DMS153 treated with DMSO at 0.1 percent for 48 hours (cell line): ENCODE measurements around the gene LRRC7.
"Not testable (repeated sequence)": the region's sequence is repeated elsewhere in the genome, so short reads cannot be mapped to it uniquely, and the experiment has no call there.

ENCODE experiments used
- DNase-seq: peaks from one replicate; lab custom pipeline; 2025; ENCODE audit not compliant: unreplicated experiment; lab: John Stamatoyannopoulos, UW

LRRC7 gene

GRCh38 chr1:69946935-69947334 lies 379.2 kb downstream of the LRRC7 start:
- DNase-seq = no peak

- DNase-seq = no peak
Observed at GRCh38 chr1:69947837-69948236, 380.1 kb downstream of the LRRC7 start.

GRCh38 chr1:69952676-69953075 lies 385.0 kb downstream of the LRRC7 start:
- DNase-seq = no peak

- DNase-seq = not testable (repeated sequence)
Observed at GRCh38 chr1:69962452-69962851, 394.7 kb downstream of the LRRC7 start.

GRCh38 chr1:69967245-69967766 lies 399.6 kb downstream of the LRRC7 start:
- DNase-seq = no peak

- DNase-seq = no peak
Observed at GRCh38 chr1:69976896-69977295, 409.2 kb downstream of the LRRC7 start.

- DNase-seq = no peak
Observed at GRCh38 chr1:69982992-69983391, 415.3 kb downstream of the LRRC7 start.

GRCh38 chr1:69985376-69985775 lies 417.7 kb downstream of the LRRC7 start:
- no peak for DNase-seq

- no peak for DNase-seq
Observed at GRCh38 chr1:69985901-69986439, 418.2 kb downstream of the LRRC7 start.

GRCh38 chr1:69987881-69988280 lies 420.2 kb downstream of the LRRC7 start:
- no peak for DNase-seq

GRCh38 chr1:69991644-69992043 lies 423.9 kb downstream of the LRRC7 start:
- DNase-seq = no peak

GRCh38 chr1:69992594-69992993 lies 424.9 kb downstream of the LRRC7 start:
- DNase-seq = no peak

- no peak for DNase-seq
Observed at GRCh38 chr1:69993810-69994209, 426.1 kb downstream of the LRRC7 start.

GRCh38 chr1:69994241-69994640 lies 426.5 kb downstream of the LRRC7 start:
- DNase-seq = no peak

- DNase-seq = no peak
Observed at GRCh38 chr1:69998847-69999246, 431.1 kb downstream of the LRRC7 start.

GRCh38 chr1:70003211-70003908 lies 435.6 kb downstream of the LRRC7 start:
- DNase-seq = no peak

GRCh38 chr1:70005386-70006034 lies 437.8 kb downstream of the LRRC7 start:
- DNase-seq = no peak

- no peak for DNase-seq
Observed at GRCh38 chr1:70008660-70009059, 440.9 kb downstream of the LRRC7 start.

GRCh38 chr1:70017770-70018169 lies 450.0 kb downstream of the LRRC7 start:
- no peak for DNase-seq

- DNase-seq = no peak
Observed at GRCh38 chr1:70024272-70024671, 456.6 kb downstream of the LRRC7 start.

- no peak for DNase-seq
Observed at GRCh38 chr1:70025052-70025451, 457.3 kb downstream of the LRRC7 start.

- DNase-seq = no peak
Observed at GRCh38 chr1:70025846-70026245, 458.1 kb downstream of the LRRC7 start.
